ENCODE measurements around the gene ZNF441. TPM values are rescaled to one million over a fixed set of nuclear protein-coding genes. Genes with fewer than 3 reads are reported as not detected.

The ZNF441 gene
- total RNA-seq, 1 experiment from 2014 or later, result 0.85 TPM

DNA sequence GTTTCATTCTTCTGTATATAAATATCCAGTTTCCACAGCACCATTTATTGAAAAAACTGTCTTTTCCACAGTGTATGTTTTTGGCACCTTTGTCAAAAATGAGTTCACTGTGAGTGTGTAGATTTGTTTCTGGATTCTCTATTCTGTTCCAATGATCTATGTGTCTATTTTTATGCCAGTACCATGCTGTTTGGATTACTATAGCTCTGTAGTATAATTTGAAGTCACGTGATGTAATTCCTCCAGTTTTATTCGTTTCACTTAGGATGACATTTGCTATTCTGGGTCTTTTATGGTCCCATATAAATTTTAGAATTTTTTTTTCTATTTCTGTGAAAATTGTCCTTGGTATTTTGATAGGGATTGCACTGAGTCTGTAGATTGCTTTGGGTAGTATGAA lies 17.0 kb upstream of the ZNF441 start:
- TF ChIP-seq, protein P1, sequence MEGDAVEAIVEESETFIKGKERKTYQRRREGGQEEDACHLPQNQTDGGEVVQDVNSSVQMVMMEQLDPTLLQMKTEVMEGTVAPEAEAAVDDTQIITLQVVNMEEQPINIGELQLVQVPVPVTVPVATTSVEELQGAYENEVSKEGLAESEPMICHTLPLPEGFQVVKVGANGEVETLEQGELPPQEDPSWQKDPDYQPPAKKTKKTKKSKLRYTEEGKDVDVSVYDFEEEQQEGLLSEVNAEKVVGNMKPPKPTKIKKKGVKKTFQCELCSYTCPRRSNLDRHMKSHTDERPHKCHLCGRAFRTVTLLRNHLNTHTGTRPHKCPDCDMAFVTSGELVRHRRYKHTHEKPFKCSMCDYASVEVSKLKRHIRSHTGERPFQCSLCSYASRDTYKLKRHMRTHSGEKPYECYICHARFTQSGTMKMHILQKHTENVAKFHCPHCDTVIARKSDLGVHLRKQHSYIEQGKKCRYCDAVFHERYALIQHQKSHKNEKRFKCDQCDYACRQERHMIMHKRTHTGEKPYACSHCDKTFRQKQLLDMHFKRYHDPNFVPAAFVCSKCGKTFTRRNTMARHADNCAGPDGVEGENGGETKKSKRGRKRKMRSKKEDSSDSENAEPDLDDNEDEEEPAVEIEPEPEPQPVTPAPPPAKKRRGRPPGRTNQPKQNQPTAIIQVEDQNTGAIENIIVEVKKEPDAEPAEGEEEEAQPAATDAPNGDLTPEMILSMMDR (conservative IDR thresholded peaks at IDR 0.05), result no peak
- H2BK120ac ChIP-seq (ENCODE audit: low read depth, low read length, poor library complexity, severe bottlenecking), result no peak overlapping the region
- H3K23me2 ChIP-seq (ENCODE audit: insufficient read length, low read depth, low read length, poor library complexity, severe bottlenecking), result no peaks in the 10 kb centered on the region
- WGBS (ENCODE audit: extremely low coverage, insufficient read length, low lambda C conversion rate), result no CpG with 5 or more reads among the region's 2 CpGs
- H3K79me1 ChIP-seq (ENCODE audit: insufficient read depth, low read depth, low read length, poor library complexity, severe bottlenecking), result no peaks in the 10 kb centered on the region
- no peak overlapping the region for H4K5ac ChIP-seq (ENCODE audit: insufficient read length, low read depth, low read length)
- H3T11ph ChIP-seq (ENCODE audit: low read length), result no peak overlapping the region
- no peak overlapping the region for H3K27ac ChIP-seq (ENCODE audit: insufficient read length, low read depth, low read length)
- no peaks in the 10 kb centered on the region for H3K79me2 ChIP-seq (ENCODE audit: insufficient read depth, low read length)
- H2BK12ac ChIP-seq (ENCODE audit: insufficient read length, low read depth, low read length), result no peak overlapping the region
- no peak overlapping the region for H3K14ac ChIP-seq (ENCODE audit: insufficient read depth, low read length)
- H4K91ac ChIP-seq (ENCODE audit: insufficient read length, low read depth, low read length), result no peak overlapping the region
- H4K8ac ChIP-seq (replicated peaks; ENCODE audit: insufficient read length, low read depth, low read length), result no peak overlapping the region
- H3K9ac ChIP-seq (ENCODE audit: extremely low read depth, insufficient read length, low read length), result no peak overlapping the region
- no peak overlapping the region for H2BK15ac ChIP-seq (ENCODE audit: low read depth, low read length)
- no peak for DNase-seq
- H3K4me1 Mint-ChIP-seq, result no peaks in the 10 kb centered on the region
- no peaks in the 10 kb centered on the region for H3K9me3 ChIP-seq (ENCODE audit: control insufficient read depth, low read depth, low read length)
- no peak overlapping the region for H2BK5ac ChIP-seq (ENCODE audit: insufficient read length, low read length)
- no peak overlapping the region for H3K18ac ChIP-seq (ENCODE audit: insufficient read length, low read depth, low read length)
- H3K4me2 ChIP-seq (ENCODE audit: insufficient read depth, insufficient read length, low read length), result no peak overlapping the region
- no peaks in the 10 kb centered on the region for H3K27me3 ChIP-seq (ENCODE audit: insufficient read depth, low read length)
- peaks cover 2 to 7% (median 7%) of the 10 kb centered on the region in 3 experiments; a peak in 3 of 7 replicates for H3K36me3 Mint-ChIP-seq (ENCODE audit: insufficient read depth in 1 of 3, low read depth in 3 of 3)
- H2AK5ac ChIP-seq (ENCODE audit: insufficient read length, low read length), result no peak overlapping the region
- H3K9me3 Mint-ChIP-seq, result peaks cover 63 to 68% of the 10 kb centered on the region in 2 experiments
- no peak overlapping the region for H3K4me3 Mint-ChIP-seq
- no peaks in the 10 kb centered on the region for H4K20me1 ChIP-seq (ENCODE audit: control insufficient read depth, insufficient read depth, insufficient read length)
- no peak overlapping the region for H2BK20ac ChIP-seq (ENCODE audit: low read depth, low read length, poor library complexity, severe bottlenecking)
- no peak overlapping the region for H2AFZ ChIP-seq (ENCODE audit: low read length)
- H3K4me1 ChIP-seq (ENCODE audit: insufficient read depth, low read length), result no peaks in the 10 kb centered on the region
- H3K56ac ChIP-seq (ENCODE audit: insufficient read length, low read depth, low read length), result no peak overlapping the region
- H3K27me3 Mint-ChIP-seq (ENCODE audit: low read depth), result peaks cover 15% of the 10 kb centered on the region
- H3K23ac ChIP-seq (ENCODE audit: insufficient read length, low read depth, low read length), result no peak overlapping the region
- H3K4ac ChIP-seq (ENCODE audit: low read depth, low read length), result no peak overlapping the region
- H3K27ac Mint-ChIP-seq, result no peak overlapping the region
